H9 (cell line): Measurements from ENCODE around the gene PRR3. TPM values are rescaled to one million over a fixed set of nuclear protein-coding genes. Genes with fewer than 3 reads are reported as not detected.
"Not testable (repeated sequence)": the region's sequence is repeated elsewhere in the genome, so short reads cannot be mapped to it uniquely, and the experiment has no call there.

ENCODE experiments used
- DNase-seq: peaks from one replicate; pipeline ENCODE4 v3.0.0-alpha.2; 2017
- H2AFZ ChIP-seq: one replicate; pipeline ENCODE4 v1.6.1; 2013; ENCODE audit warnings: mild to moderate bottlenecking, low read length, control low read depth, moderate library complexity
- H2AK5ac ChIP-seq: 2 replicates; pipeline ENCODE4 v1.6.1; 2013; ENCODE audit warnings: low read length, control low read depth, mixed read lengths; ENCODE audit not compliant: insufficient read length
- H2BK120ac ChIP-seq: one replicate; pipeline ENCODE4 v1.6.1; 2013; ENCODE audit warnings: low read depth, mild to moderate bottlenecking, low read length, control low read depth, inconsistent platforms; ENCODE audit not compliant: poor library complexity, severe bottlenecking
- H2BK12ac ChIP-seq: 2 replicates; pipeline ENCODE4 v1.6.1; 2013; ENCODE audit warnings: low read length, control low read depth, mixed read lengths, low read depth; ENCODE audit not compliant: insufficient read length
- H2BK15ac ChIP-seq: 2 replicates; pipeline ENCODE4 v1.6.1; 2013; ENCODE audit warnings: low read depth, low read length, control low read depth
- H2BK20ac ChIP-seq: one replicate; pipeline ENCODE4 v1.6.1; 2013; ENCODE audit warnings: low read depth, mild to moderate bottlenecking, low read length, control low read depth, inconsistent platforms; ENCODE audit not compliant: poor library complexity, severe bottlenecking
- H2BK5ac ChIP-seq: 2 replicates; pipeline ENCODE4 v1.6.1; 2013; ENCODE audit warnings: low read length, control low read depth, mixed read lengths; ENCODE audit not compliant: insufficient read length
- H3K14ac ChIP-seq: 2 replicates; pipeline ENCODE4 v1.6.1; 2013; ENCODE audit warnings: low read length, control low read depth; ENCODE audit not compliant: insufficient read depth
- H3K18ac ChIP-seq: 2 replicates; pipeline ENCODE4 v1.6.1; 2013; ENCODE audit warnings: low read depth, mild to moderate bottlenecking, mixed read lengths, low read length, control low read depth; ENCODE audit not compliant: insufficient read length
- H3K23ac ChIP-seq: 2 replicates; pipeline ENCODE4 v1.6.1; 2013; ENCODE audit warnings: low read length, control low read depth, mixed read lengths, low read depth; ENCODE audit not compliant: insufficient read length
- H3K23me2 ChIP-seq: 2 replicates; pipeline ENCODE4 v1.6.1; 2013; ENCODE audit warnings: low read depth, mild to moderate bottlenecking, mixed read lengths, low read length, control low read depth; ENCODE audit not compliant: insufficient read length, poor library complexity, severe bottlenecking
- H3K27ac ChIP-seq: 2 replicates; pipeline ENCODE4 v1.5.1; 2013; ENCODE audit warnings: low read length, control low read depth, mixed read lengths, low read depth; ENCODE audit not compliant: insufficient read length
- H3K27me3 ChIP-seq: 2 replicates; pipeline ENCODE4 v1.6.1; 2013; ENCODE audit warnings: low read length, control low read depth, inconsistent platforms; ENCODE audit not compliant: insufficient read depth
- H3K4ac ChIP-seq: 2 replicates; pipeline ENCODE4 v1.6.1; 2013; ENCODE audit warnings: low read depth, mild to moderate bottlenecking, control low read depth, inconsistent platforms, low read length, moderate library complexity
- H3K4me1 ChIP-seq: 2 replicates; pipeline ENCODE4 v1.6.1; 2013; ENCODE audit warnings: low read length, control low read depth, inconsistent platforms; ENCODE audit not compliant: insufficient read depth
- H3K4me2 ChIP-seq: 2 replicates; pipeline ENCODE4 v1.6.1; 2013; ENCODE audit warnings: low read length, control low read depth, mixed read lengths; ENCODE audit not compliant: insufficient read length, insufficient read depth
- H3K56ac ChIP-seq: 2 replicates; pipeline ENCODE4 v1.6.1; 2013; ENCODE audit warnings: low read depth, mild to moderate bottlenecking, mixed read lengths, low read length, control low read depth; ENCODE audit not compliant: insufficient read length
- H3K79me1 ChIP-seq: 2 replicates; pipeline ENCODE4 v1.6.1; 2013; ENCODE audit warnings: low read depth, mild to moderate bottlenecking, moderate library complexity, low read length, control low read depth, inconsistent platforms; ENCODE audit not compliant: insufficient read depth, poor library complexity, severe bottlenecking
- H3K79me2 ChIP-seq: 2 replicates; pipeline ENCODE4 v1.6.1; 2013; ENCODE audit warnings: low read length, control low read depth, inconsistent platforms; ENCODE audit not compliant: insufficient read depth
- H3K9ac ChIP-seq: 2 replicates; pipeline ENCODE4 v1.6.1; 2013; ENCODE audit warnings: low read length, control low read depth, mixed read lengths; ENCODE audit not compliant: insufficient read length; ENCODE audit errors: extremely low read depth
- H3K9me3 ChIP-seq: one replicate; pipeline ENCODE4 v1.6.1; 2013; ENCODE audit warnings: low read depth, low read length, inconsistent platforms; ENCODE audit not compliant: control insufficient read depth
- H3T11ph ChIP-seq: one replicate; pipeline ENCODE4 v1.6.1; 2013; ENCODE audit warnings: mild to moderate bottlenecking, low read length, control low read depth, inconsistent platforms
- H4K20me1 ChIP-seq: one replicate; pipeline ENCODE4 v1.6.1; 2013; ENCODE audit not compliant: control insufficient read depth, insufficient read length, insufficient read depth
- H4K5ac ChIP-seq: 2 replicates; pipeline ENCODE4 v1.6.1; 2013; ENCODE audit warnings: low read depth, mild to moderate bottlenecking, mixed read lengths, low read length, control low read depth; ENCODE audit not compliant: insufficient read length
- H4K8ac ChIP-seq: replicated peaks from 2 replicates; pipeline ENCODE4 v1.6.1; 2013; ENCODE audit warnings: low read length, control low read depth, mixed read lengths, low read depth; ENCODE audit not compliant: insufficient read length
- H4K91ac ChIP-seq: 2 replicates; pipeline ENCODE4 v1.6.1; 2013; ENCODE audit warnings: low read depth, mild to moderate bottlenecking, moderate library complexity, mixed read lengths, low read length, control low read depth; ENCODE audit not compliant: insufficient read length
- H3K27ac Mint-ChIP-seq, 3 experiments: 2 replicates in 2 of 3; 3 replicates in 1 of 3; pipeline ENCODE4 v1.8.0; 2020 to 2021; ENCODE audit warnings: mixed read lengths in 3 of 3, mild to moderate bottlenecking in 1 of 3, moderate library complexity in 1 of 3
- H3K27me3 Mint-ChIP-seq: 2 replicates; pipeline ENCODE4 v1.8.0; 2021; ENCODE audit warnings: low read depth, mild to moderate bottlenecking, moderate library complexity, mixed read lengths
- H3K36me3 Mint-ChIP-seq, 3 experiments: 2 replicates in 2 of 3; 3 replicates in 1 of 3; pipeline ENCODE4 v1.8.0; 2020 to 2021; ENCODE audit warnings: low read depth in 3 of 3, mixed read lengths in 3 of 3; ENCODE audit not compliant: insufficient read depth in 1 of 3
- H3K4me1 Mint-ChIP-seq, 2 experiments: 2 replicates each; pipeline ENCODE4 v1.8.0; 2020; ENCODE audit warnings: mixed read lengths in 2 of 2
- H3K4me3 Mint-ChIP-seq, 2 experiments: 2 replicates in 1 of 2; 3 replicates in 1 of 2; pipeline ENCODE4 v1.8.0; 2020 to 2021; ENCODE audit warnings: mild to moderate bottlenecking in 2 of 2, mixed read lengths in 2 of 2, moderate library complexity in 1 of 2
- H3K9me3 Mint-ChIP-seq, 2 experiments: 2 replicates in 1 of 2; 3 replicates in 1 of 2; pipeline ENCODE4 v1.8.0; 2020; ENCODE audit warnings: mild to moderate bottlenecking in 2 of 2, mixed read lengths in 2 of 2, moderate library complexity in 1 of 2
- WGBS: extraction: QIAGEN DNeasy Blood & Tissue Kit; methylation state at CpG from one replicate; pipeline ENCODE4 v1.1.7; 2013; ENCODE audit warnings: missing lambda C conversion rate, low lambda C conversion rate, mixed read lengths; ENCODE audit not compliant: insufficient read length; ENCODE audit errors: extremely low coverage; 5-methylcytosine and 5-hydroxymethylcytosine counted together
- total RNA-seq: library from RNA; stranded (reverse); gene quantifications from 2 replicates; pipeline ENCODE4 v1.2.1, GENCODE V29; 2021
- TF ChIP-seq, protein P1 (sequence below): fragments of 200-600 bp; sonication (generic); conservative IDR thresholded peaks from 3 replicates; pipeline ENCODE4 v1.8.0; 2021; ENCODE audit warnings: antibody characterized with exemption, mild to moderate bottlenecking

PRR3 gene
- total RNA-seq, 1 experiment from 2014 or later = 17.0 TPM

DNA sequence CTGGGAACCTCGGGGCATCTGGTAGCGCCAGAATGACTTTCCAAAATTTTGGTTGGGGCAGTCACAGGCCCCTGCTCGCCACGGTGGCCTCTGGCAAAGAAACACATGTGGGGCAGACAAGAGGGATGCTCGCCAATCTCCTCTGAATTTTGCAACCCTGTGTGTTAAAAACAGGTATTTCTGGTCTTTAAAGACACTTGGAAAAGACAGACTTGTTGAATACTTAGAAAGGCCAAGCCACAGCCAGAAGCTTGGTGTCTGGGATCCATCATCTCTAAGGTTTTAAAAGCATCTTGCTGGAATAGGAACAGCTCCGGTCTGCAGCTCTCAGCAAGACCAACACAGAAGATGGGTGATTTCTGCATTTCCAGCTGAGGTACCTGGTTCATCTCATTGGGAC, 36.6 kb upstream of the PRR3 start:
- DNase-seq = no peak
- H3K23ac ChIP-seq = no peak overlapping the region
- no peaks in the 10 kb centered on the region for H3K79me2 ChIP-seq
- TF ChIP-seq, protein P1, sequence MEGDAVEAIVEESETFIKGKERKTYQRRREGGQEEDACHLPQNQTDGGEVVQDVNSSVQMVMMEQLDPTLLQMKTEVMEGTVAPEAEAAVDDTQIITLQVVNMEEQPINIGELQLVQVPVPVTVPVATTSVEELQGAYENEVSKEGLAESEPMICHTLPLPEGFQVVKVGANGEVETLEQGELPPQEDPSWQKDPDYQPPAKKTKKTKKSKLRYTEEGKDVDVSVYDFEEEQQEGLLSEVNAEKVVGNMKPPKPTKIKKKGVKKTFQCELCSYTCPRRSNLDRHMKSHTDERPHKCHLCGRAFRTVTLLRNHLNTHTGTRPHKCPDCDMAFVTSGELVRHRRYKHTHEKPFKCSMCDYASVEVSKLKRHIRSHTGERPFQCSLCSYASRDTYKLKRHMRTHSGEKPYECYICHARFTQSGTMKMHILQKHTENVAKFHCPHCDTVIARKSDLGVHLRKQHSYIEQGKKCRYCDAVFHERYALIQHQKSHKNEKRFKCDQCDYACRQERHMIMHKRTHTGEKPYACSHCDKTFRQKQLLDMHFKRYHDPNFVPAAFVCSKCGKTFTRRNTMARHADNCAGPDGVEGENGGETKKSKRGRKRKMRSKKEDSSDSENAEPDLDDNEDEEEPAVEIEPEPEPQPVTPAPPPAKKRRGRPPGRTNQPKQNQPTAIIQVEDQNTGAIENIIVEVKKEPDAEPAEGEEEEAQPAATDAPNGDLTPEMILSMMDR = no peak
- H3K9me3 ChIP-seq = no peaks in the 10 kb centered on the region
- H3K27me3 Mint-ChIP-seq = peaks cover 44% of the 10 kb centered on the region
- no peak overlapping the region for H3K18ac ChIP-seq
- no peaks in the 10 kb centered on the region for H4K20me1 ChIP-seq
- peaks cover 12 to 13% of the 10 kb centered on the region in 2 experiments; a peak in 4 of 5 replicates for H3K9me3 Mint-ChIP-seq
- H3K36me3 Mint-ChIP-seq = no peaks in the 10 kb centered on the region
- H2AFZ ChIP-seq = no peak overlapping the region
- no peak overlapping the region for H3K4me2 ChIP-seq
- no peaks in the 10 kb centered on the region for H3K4me1 ChIP-seq
- H3K9ac ChIP-seq = no peak overlapping the region
- no peak overlapping the region; a peak in 1 of 7 replicates for H3K27ac Mint-ChIP-seq
- H3K23me2 ChIP-seq = peaks cover 4% of the 10 kb centered on the region
- no peak overlapping the region for H2BK5ac ChIP-seq
- H3K14ac ChIP-seq = no peak overlapping the region; the same call in 1 of the 2 replicates
- no peaks in the 10 kb centered on the region for H3K27me3 ChIP-seq
- no peak overlapping the region for H3K56ac ChIP-seq
- H2BK15ac ChIP-seq = no peak overlapping the region
- no peak overlapping the region for H4K8ac ChIP-seq
- no peak overlapping the region for H2BK12ac ChIP-seq
- no peak overlapping the region for H3K4me3 Mint-ChIP-seq
- no peak overlapping the region for H2AK5ac ChIP-seq
- H3K4ac ChIP-seq = no peak overlapping the region
- no peak overlapping the region for H2BK120ac ChIP-seq
- H2BK20ac ChIP-seq = no peak overlapping the region
- H4K91ac ChIP-seq = no peak overlapping the region
- H3K4me1 Mint-ChIP-seq = peaks cover 0 to under 1% of the 10 kb centered on the region in 2 experiments; a peak in 2 of 4 replicates
- no peak overlapping the region for H3K27ac ChIP-seq
- H4K5ac ChIP-seq = no peak overlapping the region
- WGBS = no CpG with 5 or more reads among the region's 6 CpGs
- H3T11ph ChIP-seq = no peak overlapping the region
- H3K79me1 ChIP-seq = no peaks in the 10 kb centered on the region

DNA sequence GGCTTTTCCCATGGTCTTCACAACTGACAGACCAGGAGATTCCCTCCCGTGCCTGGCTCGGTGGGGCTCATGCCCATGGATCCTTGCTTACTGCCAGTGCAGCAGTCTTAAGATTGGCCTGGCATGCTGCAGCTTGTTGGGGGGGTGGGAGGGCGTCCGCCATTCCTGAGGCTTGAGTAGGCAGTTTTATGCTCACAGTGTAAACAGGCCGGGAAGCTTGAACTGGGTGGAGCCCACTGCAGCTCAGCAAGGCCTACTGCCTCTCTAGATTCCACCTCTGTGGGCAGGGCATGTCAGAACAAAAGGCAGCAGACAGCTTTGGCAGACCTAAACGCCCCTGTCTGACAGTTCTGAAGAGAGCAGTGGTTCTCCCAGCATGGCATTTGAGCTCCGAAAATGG, 36.0 kb upstream of the PRR3 start:
- not testable (repeated sequence) for H3K23ac ChIP-seq, H2BK20ac ChIP-seq, H3K4me2 ChIP-seq, H3K27me3 ChIP-seq, H3K56ac ChIP-seq, H2BK120ac ChIP-seq, H2BK15ac ChIP-seq, H3T11ph ChIP-seq, H3K9ac ChIP-seq, H4K20me1 ChIP-seq, H3K14ac ChIP-seq, H4K5ac ChIP-seq, H3K23me2 ChIP-seq, H3K27ac ChIP-seq, H3K36me3 Mint-ChIP-seq, H3K79me1 ChIP-seq, H2BK5ac ChIP-seq, H3K4ac ChIP-seq, H2AFZ ChIP-seq, H3K4me3 Mint-ChIP-seq, H2AK5ac ChIP-seq, H3K18ac ChIP-seq, H4K91ac ChIP-seq, H3K4me1 Mint-ChIP-seq, H3K27ac Mint-ChIP-seq, H3K4me1 ChIP-seq, H2BK12ac ChIP-seq, H3K9me3 ChIP-seq, H4K8ac ChIP-seq, DNase-seq, H3K79me2 ChIP-seq
- H3K27me3 Mint-ChIP-seq = peaks cover 45% of the 10 kb centered on the region
- no CpG with 5 or more reads among the region's 7 CpGs for WGBS
- peaks cover 12 to 13% of the 10 kb centered on the region in 2 experiments; a peak in 4 of 5 replicates for H3K9me3 Mint-ChIP-seq
